KOPT-K1 (cell line): Measurements from ENCODE around the gene AHCYL1.
"Not testable (repeated sequence)": the region's sequence is repeated elsewhere in the genome, so short reads cannot be mapped to it uniquely, and the experiment has no call there.

Experiments
- H3K27ac ChIP-seq: fragments of 200-600 bp; sonication (generic); 2 replicates; pipeline ENCODE4 v1.5.1; 2016; ENCODE audit warnings: antibody characterized with exemption, mild to moderate bottlenecking, low read depth, low read length; ENCODE audit not compliant: poor library complexity, severe bottlenecking
- H3K36me3 ChIP-seq: fragments of 200-600 bp; sonication (generic); 2 replicates; pipeline ENCODE4 v1.5.1; 2017; ENCODE audit warnings: antibody characterized with exemption, mild to moderate bottlenecking, low read length, moderate library complexity; ENCODE audit not compliant: insufficient read depth
- H3K9me3 ChIP-seq: fragments of 200-600 bp; sonication (generic); 2 replicates; pipeline ENCODE4 v1.5.1; 2017; ENCODE audit warnings: antibody characterized with exemption, low read length, mild to moderate bottlenecking; ENCODE audit not compliant: insufficient read depth, poor library complexity, severe bottlenecking

The AHCYL1 gene

GRCh38 chr1:109984456-109985246 lies at the start of gene AHCYL1:
TSS of gene AHCYL1 (plus strand) at chr1:109984765. CDS start at chr1:109985053, 288 bp downstream.
- peaks cover 10% of the 10 kb centered on the region for H3K36me3 ChIP-seq
- H3K9me3 ChIP-seq, result no peaks in the 10 kb centered on the region
- H3K27ac ChIP-seq, result peak within 1 kb of the TSS; percentile 71

GRCh38 chr1:109935451-109935900 lies 49.1 kb upstream of the AHCYL1 start:
- no peaks in the 10 kb centered on the region for H3K36me3 ChIP-seq
- no peak overlapping the region for H3K27ac ChIP-seq
- H3K9me3 ChIP-seq, result peaks cover 20% of the 10 kb centered on the region

- H3K9me3 ChIP-seq, result peaks cover 20% of the 10 kb centered on the region
- H3K27ac ChIP-seq, result no peak overlapping the region
- H3K36me3 ChIP-seq, result no peaks in the 10 kb centered on the region
These were observed 46.8 kb upstream of the AHCYL1 start for GRCh38 chr1:109937738-109938137.

GRCh38 chr1:109938556-109938955 lies 46.0 kb upstream of the AHCYL1 start:
- Histone ChIP-seq H3K9me3 (peaks cover 20% of the 10 kb centered on the region), H3K27ac (no peak overlapping the region), H3K36me3 (no peaks in the 10 kb centered on the region)

- peaks cover 11% of the 10 kb centered on the region for H3K9me3 ChIP-seq
- no peak overlapping the region for H3K27ac ChIP-seq
- H3K36me3 ChIP-seq, result no peaks in the 10 kb centered on the region
These were observed 42.1 kb upstream of the AHCYL1 start for GRCh38 chr1:109942434-109942833.

- no peaks in the 10 kb centered on the region for H3K9me3 ChIP-seq
- no peak overlapping the region for H3K27ac ChIP-seq
- H3K36me3 ChIP-seq, result no peaks in the 10 kb centered on the region
These were observed 40.0 kb upstream of the AHCYL1 start for GRCh38 chr1:109944541-109944940.

GRCh38 chr1:109946511-109946910 lies 38.1 kb upstream of the AHCYL1 start:
- Histone ChIP-seq H3K27ac (no peak overlapping the region), H3K9me3 (no peaks in the 10 kb centered on the region), H3K36me3 (no peaks in the 10 kb centered on the region)

- Histone ChIP-seq H3K36me3 (no peaks in the 10 kb centered on the region), H3K27ac (no peak overlapping the region), H3K9me3 (no peaks in the 10 kb centered on the region)
These were observed 36.8 kb upstream of the AHCYL1 start for GRCh38 chr1:109947582-109948284.

- H3K27ac ChIP-seq, result no peak overlapping the region
- H3K36me3 ChIP-seq, result no peaks in the 10 kb centered on the region
- H3K9me3 ChIP-seq, result no peaks in the 10 kb centered on the region
These were observed 36.3 kb upstream of the AHCYL1 start for GRCh38 chr1:109948285-109948630.

- Histone ChIP-seq H3K9me3 (no peaks in the 10 kb centered on the region), H3K27ac (no peak overlapping the region), H3K36me3 (no peaks in the 10 kb centered on the region)
These were observed 34.5 kb upstream of the AHCYL1 start for GRCh38 chr1:109950038-109950437.

GRCh38 chr1:109950509-109950908 lies 34.1 kb upstream of the AHCYL1 start:
- H3K27ac ChIP-seq, result no peak overlapping the region
- no peaks in the 10 kb centered on the region for H3K36me3 ChIP-seq
- H3K9me3 ChIP-seq, result no peaks in the 10 kb centered on the region

GRCh38 chr1:109951501-109951900 lies 33.1 kb upstream of the AHCYL1 start:
- not testable (repeated sequence) for H3K36me3 ChIP-seq, H3K9me3 ChIP-seq, H3K27ac ChIP-seq

GRCh38 chr1:109954041-109954512 lies 30.5 kb upstream of the AHCYL1 start:
- Histone ChIP-seq H3K9me3 (no peaks in the 10 kb centered on the region), H3K36me3 (no peaks in the 10 kb centered on the region), H3K27ac (no peak overlapping the region)

GRCh38 chr1:109959632-109959973 lies 25.0 kb upstream of the AHCYL1 start:
- Histone ChIP-seq H3K27ac (no peak overlapping the region), H3K36me3 (no peaks in the 10 kb centered on the region), H3K9me3 (no peaks in the 10 kb centered on the region)

- Histone ChIP-seq H3K9me3 (no peaks in the 10 kb centered on the region), H3K36me3 (no peaks in the 10 kb centered on the region), H3K27ac (no peak overlapping the region)
These were observed 24.4 kb upstream of the AHCYL1 start for GRCh38 chr1:109959974-109960744.
